HG02798 (cell line): ENCODE results near the gene MYH7.
A peak's percentile ranks its signal among the peaks of the same experiment; 100 is the strongest.
"Not testable (repeated sequence)": the region's sequence is repeated elsewhere in the genome, so short reads cannot be mapped to it uniquely, and the experiment has no call there.

ENCODE experiments used
- ATAC-seq: cut with Tn5 transposase; IDR thresholded peaks from one replicate; pipeline ENCODE4 v1.9.1; 2021; ENCODE audit warnings: mild to moderate bottlenecking; ENCODE audit not compliant: unreplicated experiment, poor library complexity

MYH7 gene

GRCh38 chr14:23392613-23393012 lies 42.8 kb downstream of the MYH7 start:
- ATAC-seq: no peak

- not testable (repeated sequence) for ATAC-seq
Measured at GRCh38 chr14:23389871-23390270, 45.6 kb downstream of the MYH7 start.

DNA sequence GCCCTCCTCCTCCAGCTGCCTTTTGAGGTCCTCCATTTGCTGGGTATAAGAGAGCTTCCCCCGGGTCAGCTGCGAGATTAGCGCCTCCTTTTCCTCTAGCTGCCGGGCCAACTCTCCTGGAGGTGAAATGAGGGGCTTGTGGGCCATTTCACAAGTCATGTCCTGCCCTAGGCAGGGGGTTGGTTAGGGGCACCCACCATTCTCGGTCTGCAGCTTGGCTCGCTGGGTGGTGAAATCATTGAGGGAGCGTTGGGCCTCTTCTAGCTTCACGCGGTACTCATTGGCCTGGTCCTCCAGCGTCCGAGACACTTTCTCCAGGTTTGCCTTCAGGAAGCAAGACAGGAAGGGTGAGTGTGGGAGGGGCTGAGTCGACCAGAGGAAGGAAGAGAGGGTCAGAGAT lies 46.1 kb downstream of the MYH7 start:
- ATAC-seq: no peak

GRCh38 chr14:23388996-23389395 lies 46.5 kb downstream of the MYH7 start:
- no peak for ATAC-seq

- ATAC-seq: no peak
Measured at GRCh38 chr14:23387916-23388882, 47.3 kb downstream of the MYH7 start.

GRCh38 chr14:23386999-23387398 lies 48.5 kb downstream of the MYH7 start:
- ATAC-seq: no peak

DNA sequence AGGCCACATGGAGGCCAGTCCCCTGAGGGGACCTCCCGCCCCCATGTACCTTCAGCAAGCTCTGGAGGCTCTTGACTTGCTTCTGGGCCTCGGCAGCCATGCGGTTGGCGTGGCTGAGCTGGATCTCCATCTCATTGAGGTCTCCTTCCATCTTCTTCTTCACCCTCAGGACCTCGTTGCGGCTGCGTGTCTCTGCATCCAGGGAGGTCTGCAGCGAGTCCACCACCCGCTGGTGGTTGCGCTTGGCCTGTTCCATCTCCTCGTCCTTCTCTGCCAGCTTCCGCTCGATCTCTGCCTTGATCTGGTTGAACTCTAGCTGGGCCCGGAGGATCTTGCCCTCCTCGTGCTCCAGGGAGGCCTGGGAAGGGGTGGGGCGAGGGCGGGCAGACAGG lies 49.2 kb downstream of the MYH7 start:
- ATAC-seq: not testable (repeated sequence)

DNA sequence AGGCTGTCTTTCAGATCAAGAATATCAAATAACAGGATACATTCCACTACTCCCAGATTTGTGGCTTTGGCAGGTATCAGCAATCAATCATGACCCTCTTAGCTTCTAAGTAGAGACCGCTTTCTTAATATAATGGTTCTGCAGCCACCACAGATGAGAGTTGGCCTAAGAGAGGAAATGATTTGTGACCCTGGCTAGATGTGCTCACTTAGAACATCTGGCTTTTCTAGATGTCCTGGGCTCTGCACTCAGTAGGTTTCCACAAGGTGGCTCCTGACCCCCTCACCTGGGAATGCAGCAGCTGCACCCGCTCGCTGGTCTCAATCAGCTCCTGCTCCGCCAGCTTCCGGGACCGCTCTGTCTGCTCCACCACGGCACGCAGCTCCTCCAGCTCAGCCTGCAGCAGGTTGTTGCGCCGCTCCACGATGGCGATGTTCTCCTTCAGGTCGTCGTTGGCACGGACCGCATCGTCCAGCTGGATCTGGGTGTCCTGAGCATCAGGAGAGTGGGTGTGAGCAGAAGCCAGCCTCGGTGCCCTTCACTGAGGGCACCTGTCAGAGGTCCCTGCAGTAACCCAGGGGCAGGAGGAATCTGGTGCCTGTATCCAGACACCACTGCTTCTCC lies 49.7 kb downstream of the MYH7 start:
- no peak for ATAC-seq

DNA sequence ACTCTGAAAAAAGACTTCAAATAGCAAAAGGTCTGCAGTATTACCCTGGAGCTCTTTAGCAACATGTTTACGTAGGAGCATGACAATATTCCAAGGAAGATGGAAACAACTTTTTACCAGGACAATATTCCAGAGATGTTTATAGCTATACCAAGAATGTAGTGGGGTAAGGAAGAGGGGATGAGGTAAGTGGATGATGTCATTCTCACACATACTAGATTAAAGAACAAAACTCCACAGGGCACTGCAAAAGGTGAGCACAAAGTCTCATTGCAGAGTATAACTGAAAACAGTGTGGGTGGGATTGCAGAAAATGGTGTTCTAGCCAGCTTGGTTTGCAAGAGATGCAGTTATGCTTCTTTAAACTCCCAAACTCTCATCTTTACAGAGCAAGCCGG lies 50.2 kb downstream of the MYH7 start:
- no peak for ATAC-seq

DNA sequence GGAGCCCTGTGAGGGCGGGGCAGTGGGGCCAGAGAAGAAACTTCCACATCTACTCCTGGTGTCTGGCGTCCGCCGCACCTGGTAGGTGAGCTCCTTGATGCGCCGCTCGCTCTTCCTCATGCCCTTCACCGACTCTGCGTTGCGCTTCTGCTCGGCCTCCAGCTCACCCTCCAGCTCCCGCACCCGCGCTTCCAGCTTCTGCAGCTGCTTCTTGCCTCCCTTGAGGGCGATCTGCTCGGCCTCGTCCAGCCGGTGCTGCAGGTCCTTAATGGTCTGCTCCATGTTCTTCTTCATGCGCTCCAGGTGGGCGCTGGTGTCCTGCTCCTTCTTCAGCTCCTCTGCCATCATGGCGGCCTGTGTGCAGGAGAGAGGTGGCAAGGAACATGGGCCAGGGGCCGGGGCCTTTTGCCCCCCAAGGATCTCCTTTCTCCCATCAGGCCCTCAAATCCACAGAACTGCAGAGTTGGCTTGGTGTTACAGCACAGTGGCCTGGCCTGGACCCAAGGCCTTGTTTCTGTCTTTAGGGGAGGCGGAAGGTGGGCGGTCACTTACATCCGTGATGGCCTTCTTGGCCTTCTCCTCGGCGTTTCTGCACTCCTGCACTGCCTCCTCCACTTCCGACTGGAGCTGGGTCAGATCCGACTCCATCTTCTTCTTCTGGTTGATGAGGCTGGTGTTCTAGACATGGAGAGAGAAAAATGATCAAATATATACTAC lies 50.9 kb downstream of the MYH7 start:
- ATAC-seq: no peak

DNA sequence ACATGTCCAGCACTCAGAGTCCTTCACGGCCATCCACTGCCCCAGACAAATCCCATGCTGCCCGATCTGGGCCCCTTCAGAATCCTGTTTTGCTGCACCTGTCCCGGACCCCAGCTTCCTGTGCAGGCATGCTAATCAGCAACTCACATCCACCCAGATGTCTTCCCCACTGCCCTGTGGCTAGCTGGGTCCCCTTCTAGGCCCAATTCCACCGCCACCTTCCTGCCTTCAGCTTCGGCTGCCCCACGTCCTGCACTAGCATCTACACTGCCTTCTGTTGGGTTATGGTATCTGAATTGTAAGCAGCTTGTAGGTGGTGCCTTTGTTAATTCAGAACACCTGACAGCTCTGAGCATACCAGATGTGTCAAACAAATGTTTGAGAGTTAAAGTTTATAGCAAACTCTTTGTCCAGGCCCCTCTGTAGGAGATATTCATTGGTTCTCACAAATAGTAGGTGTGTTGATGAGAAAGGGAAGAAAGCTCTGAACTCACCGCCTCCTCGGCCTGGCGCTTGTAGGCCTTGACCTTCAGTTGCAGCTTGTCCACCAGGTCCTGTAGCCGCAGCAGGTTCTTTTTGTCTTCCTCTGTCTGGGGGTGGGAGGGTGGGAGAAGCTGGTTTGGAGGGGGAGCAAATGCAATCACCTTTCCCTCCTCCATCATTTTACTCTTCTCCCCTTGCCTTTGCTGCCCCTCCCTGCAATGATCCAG lies 52.6 kb downstream of the MYH7 start:
- no peak for ATAC-seq

DNA sequence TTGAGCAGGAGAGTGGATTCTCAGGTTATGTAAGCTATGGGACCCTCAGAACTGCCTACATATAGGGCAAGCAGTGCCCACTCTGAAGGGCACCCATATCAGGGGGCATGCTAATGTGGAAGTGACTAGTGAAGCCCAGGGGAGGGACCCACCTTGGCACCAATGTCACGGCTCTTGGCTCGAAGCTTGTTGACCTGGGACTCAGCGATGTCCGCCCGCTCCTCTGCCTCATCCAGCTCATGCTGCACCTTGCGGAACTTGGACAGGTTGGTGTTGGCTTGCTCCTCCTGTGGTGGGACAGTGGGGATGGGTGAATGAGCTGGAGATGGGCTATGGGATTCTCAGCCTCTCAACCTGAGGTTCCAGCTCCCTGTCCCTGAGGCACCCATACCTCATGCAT lies 53.2 kb downstream of the MYH7 start:
- no peak for ATAC-seq

GRCh38 chr14:23381871-23382270 lies 53.6 kb downstream of the MYH7 start:
- ATAC-seq: no peak

DNA sequence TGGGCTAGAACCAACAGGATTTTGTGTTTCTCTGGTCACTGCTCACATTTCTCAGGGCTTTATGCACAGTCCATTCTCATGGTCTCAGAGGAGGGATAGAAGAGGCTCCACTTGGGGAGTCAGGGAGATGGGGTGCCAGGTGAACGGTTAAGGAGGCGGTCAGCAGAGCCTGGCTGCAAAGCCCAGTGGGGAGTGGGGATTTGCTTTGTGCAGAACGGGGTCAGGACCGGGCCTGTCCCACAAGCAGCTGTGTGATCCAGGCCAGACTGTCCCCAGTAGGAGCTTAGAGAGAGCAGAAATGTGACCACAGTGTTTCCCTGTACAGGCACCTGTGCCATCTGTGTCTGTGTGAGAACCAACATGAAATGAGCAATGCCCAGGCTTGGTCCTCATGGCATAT lies 54.5 kb downstream of the MYH7 start:
- ATAC-seq: no peak

DNA sequence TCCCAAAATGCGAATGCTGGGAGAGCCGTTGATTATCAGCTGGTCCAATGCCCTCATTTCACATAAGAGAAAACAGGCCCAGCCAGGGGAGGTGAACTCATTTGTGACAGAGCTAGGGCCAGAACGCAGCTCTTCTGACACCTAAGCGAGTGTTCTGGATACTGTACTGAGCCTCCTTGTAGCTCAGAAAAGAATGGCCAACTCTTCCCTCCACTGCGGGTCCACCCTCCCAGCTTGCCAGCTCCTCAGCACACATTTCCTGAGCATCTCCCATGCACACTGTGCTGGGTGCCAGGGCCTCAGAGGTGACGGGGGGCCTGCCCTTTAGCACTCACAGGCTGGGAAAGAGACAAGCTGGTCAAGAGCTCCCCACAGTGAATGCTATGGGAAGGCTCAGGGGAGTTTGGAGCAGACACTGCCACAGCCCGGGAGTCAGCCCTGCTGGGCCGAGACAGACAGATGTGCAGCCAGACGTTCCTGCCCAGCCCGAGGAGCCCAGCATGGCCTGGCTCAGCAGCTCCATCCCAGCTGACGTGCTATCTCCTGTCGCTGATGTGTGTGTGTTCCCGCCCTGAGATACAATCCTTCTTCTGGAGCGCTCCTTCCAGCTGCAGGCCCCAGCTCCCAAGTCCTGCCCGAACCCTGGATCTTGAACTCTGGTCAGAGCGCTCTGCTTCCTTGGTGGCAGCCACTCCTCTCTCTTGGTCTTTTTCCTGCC lies 55.1 kb downstream of the MYH7 start:
- no peak for ATAC-seq

DNA sequence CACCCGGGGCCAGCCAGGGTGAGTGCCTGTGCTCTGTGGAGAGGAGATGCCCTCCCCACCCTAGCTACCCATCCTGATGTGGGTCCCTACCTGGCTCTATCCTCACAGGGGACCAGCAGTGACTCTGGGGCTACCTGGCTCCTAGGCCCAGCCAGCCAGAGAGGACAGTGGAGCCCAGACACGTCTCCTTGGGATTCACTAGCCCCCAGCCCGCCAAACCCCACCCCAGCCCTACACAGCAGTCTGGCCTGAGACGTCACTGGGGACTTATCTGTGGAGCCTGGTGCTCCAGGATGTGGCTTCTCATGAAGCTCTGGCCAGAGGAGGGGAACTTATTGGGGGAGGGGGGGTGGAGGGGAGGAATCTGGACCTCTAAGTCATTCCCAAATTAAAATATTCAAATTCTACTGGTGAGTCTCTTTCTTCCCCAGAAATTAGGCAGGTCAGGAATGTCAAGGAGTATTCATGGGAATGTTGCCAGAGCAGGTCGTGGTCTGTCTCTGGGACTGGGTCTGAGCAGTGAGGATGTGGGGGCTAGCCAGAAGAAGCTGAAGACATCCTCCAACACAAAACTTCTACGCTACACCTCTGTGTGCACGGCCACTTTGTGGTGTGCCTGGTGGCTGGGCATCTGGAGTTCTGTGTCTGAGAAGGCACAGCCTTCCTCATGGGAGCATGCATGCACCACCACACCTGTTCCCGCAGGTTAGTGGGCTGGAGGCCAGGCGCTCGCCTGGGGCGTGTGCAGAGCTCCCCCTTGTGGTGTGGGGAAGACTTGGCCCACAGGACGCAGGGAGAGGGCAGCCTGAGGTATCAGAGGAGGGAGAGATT lies 55.9 kb downstream of the MYH7 start:
- ATAC-seq: peak; percentile 59

GRCh38 chr14:23378612-23379220 lies 56.7 kb downstream of the MYH7 start:
- no peak for ATAC-seq
